Esophagus squamous epithelium (tissue), 5 donors: ENCODE measurements around the gene OR5T2. TPM values are rescaled to one million over a fixed set of nuclear protein-coding genes. Genes with fewer than 3 reads are reported as not detected.
"Not testable (repeated sequence)": the region's sequence is repeated elsewhere in the genome, so short reads cannot be mapped to it uniquely, and the experiment has no call there.

ENCODE experiments used
- DNase-seq: peaks from one replicate; lab custom pipeline; 2025; lab: John Stamatoyannopoulos, UW
- H3K27ac ChIP-seq, 4 donors: fragments of 200-600 bp; sonication (generic); one replicate each; pipeline ENCODE4 v1.5.1; 2016 to 2019; ENCODE audit warnings: mild to moderate bottlenecking in 1 of 4
- H3K27me3 ChIP-seq, 4 donors: fragments of 200-600 bp; sonication (generic); 1 replicate in 3 of 4; 2 replicates in 1 of 4; pipeline versions ENCODE4 v1.5.1 to v1.6.0; 2017 to 2021; ENCODE audit warnings: antibody characterized with exemption in 1 of 4
- H3K36me3 ChIP-seq, 3 donors: fragments of 200-600 bp; sonication (generic); one replicate each; pipeline ENCODE4 v1.5.1; 2016 to 2019
- H3K4me1 ChIP-seq, 3 donors: fragments of 200-600 bp; sonication (generic); one replicate each; pipeline ENCODE4 v1.5.1; 2017 to 2019
- H3K4me3 ChIP-seq, 4 donors: fragments of 200-600 bp; sonication (generic); 1 replicate in 3 of 4; 2 replicates in 1 of 4; pipeline ENCODE4 v1.5.1; 2016 to 2019; ENCODE audit warnings: mild to moderate bottlenecking in 2 of 4, moderate library complexity in 1 of 4
- H3K9me3 ChIP-seq, 3 donors: fragments of 200-600 bp; sonication (generic); one replicate each; pipeline ENCODE4 v1.5.1; 2016 to 2019
- CTCF ChIP-seq, 6 experiments: fragments of 450-650 bp in 4 of 6; fragments of 200-600 bp in 2 of 6; sonication (generic) in 2 of 6; IDR thresholded peaks; one replicate each; pipeline ENCODE4 v1.5.1; 2016 to 2019; ENCODE audit warnings: antibody characterized with exemption in 6 of 6, mild to moderate bottlenecking in 4 of 6, moderate library complexity in 4 of 6
- POLR2A ChIP-seq, 4 donors: fragments of 450-650 bp; IDR thresholded peaks; one replicate each; pipeline ENCODE4 v1.6.1; 2017; ENCODE audit warnings: antibody characterized with exemption in 4 of 4, mild to moderate bottlenecking in 4 of 4, moderate library complexity in 3 of 4
- WGBS, 2 donors: methylation state at CpG; one replicate each; pipeline ENCODE4 v1.1.5; 2018; 5-methylcytosine and 5-hydroxymethylcytosine counted together
- intact Hi-C: fragments of 100-400 bp; cut with DNase I; formaldehyde crosslinking; loops from one replicate; pipeline ENCODE4 v1.15.0; 2022
- total RNA-seq, 4 donors: library from RNA; depleted of rRNA; stranded (reverse); fragments of >200 nt; gene quantifications; one replicate each; pipeline ENCODE4 v1.1.0, GENCODE V29; 2016
- donor health status: DM: yes; HTN: yes; CAD: no.

OR5T2 gene
- not detected for total RNA-seq

- no peaks in the 10 kb centered on the region for H3K4me1 ChIP-seq
- H3K27me3 ChIP-seq, result no peaks in the 10 kb centered on the region
- intact Hi-C loops, result no loop called here
- WGBS, 2 donors, result 26 to 33% methylated on average over 1 of the region's 1 CpG
- no peaks in the 10 kb centered on the region for H3K9me3 ChIP-seq
- no peak within 1 kb of the TSS for H3K27ac ChIP-seq
- H3K4me3 ChIP-seq, result no peak within 1 kb of the TSS
- no peak for DNase-seq
- TF ChIP-seq CTCF (IDR thresholded peaks at IDR 0.05) (no peak), POLR2A (IDR thresholded peaks at IDR 0.05) (no peak)
- H3K36me3 ChIP-seq, result no peaks in the 10 kb centered on the region
Observed at GRCh38 chr11:56234155-56234554, at the start of gene OR5T2. OR5T2 (minus strand) TSS chr11:56234255; CDS start chr11:56233062, 1,193 bp downstream.

GRCh38 chr11:56273854-56274253, 39.8 kb upstream of the OR5T2 start, which contains the start of gene OR5T1:
OR5T1 (plus strand) TSS chr11:56274154; CDS start chr11:56275639, 1,485 bp downstream.
- intact Hi-C loops, result no loop called here
- no peaks in the 10 kb centered on the region for H3K4me1 ChIP-seq
- no peaks in the 10 kb centered on the region for H3K36me3 ChIP-seq

GRCh38 chr11:56271092-56271491, 37.0 kb upstream of the OR5T2 start:
- no peak for TF ChIP-seq POLR2A (IDR thresholded peaks at IDR 0.05)
- TF ChIP-seq CTCF (IDR thresholded peaks at IDR 0.05), result no peak
- Histone ChIP-seq H3K36me3 (no peaks in the 10 kb centered on the region), H3K4me1 (no peaks in the 10 kb centered on the region), H3K4me3 (no peak overlapping the region), H3K9me3 (peaks cover 0 to 17% (median 0%) of the 10 kb centered on the region in 3 donors), H3K27ac (no peak overlapping the region), H3K27me3 (no peaks in the 10 kb centered on the region)
- 35 to 63% methylated on average over 3 of the region's 3 CpGs for WGBS, 2 donors
- no peak for DNase-seq
- intact Hi-C loops, result no loop called here

More at GRCh38 chr11:56273854-56274253, 39.8 kb upstream of the OR5T2 start, which contains the start of gene OR5T1:
- Histone ChIP-seq H3K27me3 (no peaks in the 10 kb centered on the region), H3K4me3 (no peak within 1 kb of the TSS), H3K27ac (no peak within 1 kb of the TSS), H3K9me3 (peaks cover 0 to 4% (median 0%) of the 10 kb centered on the region in 3 donors)
- DNase-seq, result no peak
- TF ChIP-seq POLR2A (IDR thresholded peaks at IDR 0.05) (no peak), CTCF (IDR thresholded peaks at IDR 0.05) (no peak)

- DNase-seq, result no peak
- intact Hi-C loops, result no loop called here
- no peak for TF ChIP-seq CTCF (IDR thresholded peaks at IDR 0.05)
- no peaks in the 10 kb centered on the region for H3K36me3 ChIP-seq
- no peak within 1 kb of the TSS for H3K27ac ChIP-seq
- H3K9me3 ChIP-seq, result no peaks in the 10 kb centered on the region
- H3K4me1 ChIP-seq, result no peaks in the 10 kb centered on the region
- no peaks in the 10 kb centered on the region for H3K27me3 ChIP-seq
- H3K4me3 ChIP-seq, result no peak within 1 kb of the TSS
Observed at GRCh38 chr11:56251954-56252353, 17.9 kb upstream of the OR5T2 start, which contains the start of gene OR5T3. OR5T3 (plus strand) TSS chr11:56252254; CDS start chr11:56252254, 0 bp downstream.

GRCh38 chr11:56219735-56220134, 14.3 kb downstream of the OR5T2 start:
- H3K27me3 ChIP-seq, H3K36me3 ChIP-seq, H3K27ac ChIP-seq, DNase-seq, H3K4me1 ChIP-seq, H3K4me3 ChIP-seq, intact Hi-C loops: not testable (repeated sequence)
- WGBS, 2 donors, result 17 to 55% methylated on average over 1 to 2 of the region's 5 CpGs
- H3K9me3 ChIP-seq, result peaks cover 0 to 19% (median 4%) of the 10 kb centered on the region in 3 donors

- no peaks in the 10 kb centered on the region for H3K36me3 ChIP-seq
- TF ChIP-seq POLR2A (IDR thresholded peaks at IDR 0.05), result no peak
- no peak for TF ChIP-seq CTCF (IDR thresholded peaks at IDR 0.05)
- no peak overlapping the region for H3K27ac ChIP-seq
- no peak for DNase-seq
- peaks cover 0 to 14% (median 4%) of the 10 kb centered on the region in 3 donors for H3K9me3 ChIP-seq
- H3K4me1 ChIP-seq, result no peaks in the 10 kb centered on the region
- no peak overlapping the region for H3K4me3 ChIP-seq
- intact Hi-C loops, result no loop called here
- 52 to 55% methylated on average over 2 of the region's 2 CpGs for WGBS, 2 donors
- H3K27me3 ChIP-seq, result no peaks in the 10 kb centered on the region
Observed at GRCh38 chr11:56214537-56214936, 19.5 kb downstream of the OR5T2 start.
